Thoracic aorta (tissue), 2 donors: ENCODE measurements around the gene LAMP5. TPM values are rescaled to one million over a fixed set of nuclear protein-coding genes. Genes with fewer than 3 reads are reported as not detected.

Experiments
- ATAC-seq: fragments of 150-250 bp; one replicate; pipeline ENCODE4 v1.8.0; 2017; ENCODE audit warnings: low read depth; ENCODE audit not compliant: insufficient number of reproducible peaks, low FRiP score
- DNase-seq: peaks from one replicate; pipeline ENCODE4 v3.0.0-alpha.2; 2020; ENCODE audit warnings: low spot score
- H3K27ac ChIP-seq, 2 donors: fragments of 200-600 bp; sonication (generic); 1 replicate in 1 of 2; 2 replicates in 1 of 2; pipeline ENCODE4 v1.5.1; 2016; ENCODE audit warnings: mild to moderate bottlenecking in 2 of 2, moderate library complexity in 2 of 2
- H3K27me3 ChIP-seq: fragments of 200-600 bp; sonication (generic); replicated peaks from 2 replicates; pipeline ENCODE4 v1.6.0; 2016; ENCODE audit warnings: mild to moderate bottlenecking; ENCODE audit not compliant: insufficient read depth
- H3K36me3 ChIP-seq: fragments of 200-600 bp; sonication (generic); one replicate; pipeline ENCODE4 v1.5.1; 2016
- H3K4me1 ChIP-seq, 2 donors: fragments of 200-600 bp; sonication (generic); 1 replicate in 1 of 2; 2 replicates in 1 of 2; pipeline versions ENCODE4 v1.5.1 to v1.6.0; 2016; ENCODE audit warnings: low read depth in 2 of 2, mild to moderate bottlenecking in 1 of 2; ENCODE audit not compliant: control insufficient read depth in 1 of 2
- H3K4me3 ChIP-seq: fragments of 200-600 bp; sonication (generic); 2 replicates; pipeline ENCODE4 v1.5.1; 2016; ENCODE audit warnings: mild to moderate bottlenecking
- H3K9me3 ChIP-seq: fragments of 200-600 bp; sonication (generic); 2 replicates; pipeline ENCODE4 v1.5.1; 2016
- total RNA-seq, 2 donors: library from RNA; depleted of rRNA; stranded (reverse); fragments of >200 nt; gene quantifications; one replicate each; pipeline versions ENCODE4 v1.1.0 to v1.2.3, GENCODE V29; 2016
- TF ChIP-seq, protein P1 (sequence below): fragments of 200-600 bp; sonication (generic); IDR thresholded peaks from one replicate; pipeline ENCODE4 v1.5.1; 2019; ENCODE audit warnings: antibody characterized with exemption

Gene LAMP5, protein sequence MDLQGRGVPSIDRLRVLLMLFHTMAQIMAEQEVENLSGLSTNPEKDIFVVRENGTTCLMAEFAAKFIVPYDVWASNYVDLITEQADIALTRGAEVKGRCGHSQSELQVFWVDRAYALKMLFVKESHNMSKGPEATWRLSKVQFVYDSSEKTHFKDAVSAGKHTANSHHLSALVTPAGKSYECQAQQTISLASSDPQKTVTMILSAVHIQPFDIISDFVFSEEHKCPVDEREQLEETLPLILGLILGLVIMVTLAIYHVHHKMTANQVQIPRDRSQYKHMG
- total RNA-seq: not detected

DNA sequence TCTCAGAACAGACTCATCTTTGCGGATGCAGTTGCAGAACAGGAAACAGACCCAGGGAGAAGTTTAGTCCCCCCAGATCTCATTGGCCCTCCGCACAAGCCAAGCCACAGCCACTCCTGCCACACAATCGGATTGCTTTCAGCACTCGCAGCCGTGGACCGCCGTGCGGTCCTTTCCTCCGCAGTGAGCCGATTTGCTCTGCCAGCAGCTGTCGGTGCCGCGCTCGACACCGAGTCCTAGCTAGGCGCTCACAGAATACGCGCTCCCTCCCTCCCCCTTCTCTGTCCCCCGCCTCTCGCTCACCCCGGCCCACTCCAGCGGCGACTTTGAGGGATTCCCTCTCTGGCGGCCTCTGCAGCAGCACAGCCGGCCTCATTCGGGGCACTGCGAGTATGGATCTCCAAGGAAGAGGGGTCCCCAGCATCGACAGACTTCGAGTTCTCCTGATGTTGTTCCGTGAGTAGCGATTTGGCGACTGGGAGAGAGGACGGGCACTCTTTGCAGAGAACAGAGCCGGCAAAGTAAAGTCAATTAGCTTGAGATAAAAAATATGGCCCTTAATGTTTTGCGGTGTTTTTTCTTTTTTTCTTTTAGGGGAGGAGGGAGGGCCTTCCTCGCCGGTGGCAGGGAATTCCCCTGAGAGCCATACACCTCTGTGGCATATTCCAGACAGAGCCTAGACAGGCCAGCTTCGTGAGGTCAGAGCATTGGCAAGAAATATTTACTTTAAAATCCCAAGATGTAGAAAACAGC lies at the start of gene LAMP5:
Gene LAMP5 (plus strand): TSS at position 130 of the 753 bp plus-strand sequence. CDS start 263 bp downstream, at position 393.
- Histone ChIP-seq H3K36me3 (no peaks in the 10 kb centered on the region), H3K27me3 (no peaks in the 10 kb centered on the region), H3K4me1 (peaks cover 12 to 24% of the 10 kb centered on the region in 2 donors), H3K4me3 (peak within 1 kb of the TSS; percentile 60), H3K27ac (no peak within 1 kb of the TSS), H3K9me3 (no peaks in the 10 kb centered on the region)
- TF ChIP-seq, protein P1, sequence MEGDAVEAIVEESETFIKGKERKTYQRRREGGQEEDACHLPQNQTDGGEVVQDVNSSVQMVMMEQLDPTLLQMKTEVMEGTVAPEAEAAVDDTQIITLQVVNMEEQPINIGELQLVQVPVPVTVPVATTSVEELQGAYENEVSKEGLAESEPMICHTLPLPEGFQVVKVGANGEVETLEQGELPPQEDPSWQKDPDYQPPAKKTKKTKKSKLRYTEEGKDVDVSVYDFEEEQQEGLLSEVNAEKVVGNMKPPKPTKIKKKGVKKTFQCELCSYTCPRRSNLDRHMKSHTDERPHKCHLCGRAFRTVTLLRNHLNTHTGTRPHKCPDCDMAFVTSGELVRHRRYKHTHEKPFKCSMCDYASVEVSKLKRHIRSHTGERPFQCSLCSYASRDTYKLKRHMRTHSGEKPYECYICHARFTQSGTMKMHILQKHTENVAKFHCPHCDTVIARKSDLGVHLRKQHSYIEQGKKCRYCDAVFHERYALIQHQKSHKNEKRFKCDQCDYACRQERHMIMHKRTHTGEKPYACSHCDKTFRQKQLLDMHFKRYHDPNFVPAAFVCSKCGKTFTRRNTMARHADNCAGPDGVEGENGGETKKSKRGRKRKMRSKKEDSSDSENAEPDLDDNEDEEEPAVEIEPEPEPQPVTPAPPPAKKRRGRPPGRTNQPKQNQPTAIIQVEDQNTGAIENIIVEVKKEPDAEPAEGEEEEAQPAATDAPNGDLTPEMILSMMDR: no peak
- DNase-seq (no peak), ATAC-seq (no peak)

DNA sequence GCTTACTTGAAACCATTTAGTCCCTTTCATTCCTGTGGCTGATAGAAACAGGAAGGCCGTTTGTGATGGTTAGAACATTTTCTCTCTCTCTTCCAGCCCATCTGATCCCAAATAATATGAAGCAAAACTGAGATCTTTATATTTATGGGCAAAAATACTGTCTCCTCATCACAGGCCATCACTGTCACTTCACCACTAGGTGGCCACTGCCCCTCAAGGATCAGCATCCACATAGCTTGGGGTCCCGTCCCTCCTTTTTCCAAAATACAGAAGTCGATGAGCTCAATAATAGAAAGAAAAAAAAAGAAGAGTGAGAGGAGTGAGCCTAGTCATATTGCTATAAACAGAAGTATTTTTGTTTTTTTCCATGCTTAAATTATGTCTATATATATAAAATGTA lies 46.4 kb upstream of the LAMP5 start:
- ATAC-seq (no peak), DNase-seq (no peak)
- Histone ChIP-seq H3K27ac (no peak overlapping the region), H3K4me1 (no peaks in the 10 kb centered on the region), H3K4me3 (no peak overlapping the region), H3K9me3 (no peaks in the 10 kb centered on the region), H3K36me3 (no peaks in the 10 kb centered on the region), H3K27me3 (no peaks in the 10 kb centered on the region)
- TF ChIP-seq, protein P1: no peak

DNA sequence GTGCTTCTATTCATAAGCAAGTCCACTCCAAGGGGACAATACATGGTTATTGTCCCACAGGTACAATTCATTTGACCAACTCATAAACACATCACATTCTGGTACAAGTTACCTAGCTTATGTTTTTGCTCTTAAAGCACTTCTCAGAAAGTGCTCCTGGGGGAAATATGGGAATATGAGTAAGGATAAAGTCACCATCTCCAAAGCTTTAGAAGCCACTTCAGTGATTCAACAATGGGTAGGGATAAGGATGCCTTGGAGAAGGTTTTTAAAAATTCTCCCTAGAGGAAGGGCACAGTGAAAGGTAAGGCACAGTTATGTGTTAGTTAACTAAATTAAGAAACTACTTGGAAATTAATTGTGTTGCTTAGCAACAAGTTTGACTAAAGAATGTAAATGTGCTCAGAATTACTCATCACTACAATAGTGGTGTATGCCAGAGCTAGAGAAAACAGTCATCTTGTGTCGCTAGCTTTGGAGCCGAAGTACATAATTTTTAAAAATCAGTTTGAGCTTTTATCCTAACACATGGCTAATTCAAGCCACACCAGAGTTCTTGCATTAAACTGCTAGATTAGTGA lies 39.5 kb upstream of the LAMP5 start:
- H3K27ac ChIP-seq: no peak overlapping the region
- no peak for DNase-seq
- TF ChIP-seq, protein P1: no peak
- ATAC-seq: no peak
- H3K9me3 ChIP-seq: no peaks in the 10 kb centered on the region
- no peaks in the 10 kb centered on the region for H3K36me3 ChIP-seq
- no peaks in the 10 kb centered on the region for H3K4me1 ChIP-seq
- H3K4me3 ChIP-seq: no peak overlapping the region
- no peaks in the 10 kb centered on the region for H3K27me3 ChIP-seq

DNA sequence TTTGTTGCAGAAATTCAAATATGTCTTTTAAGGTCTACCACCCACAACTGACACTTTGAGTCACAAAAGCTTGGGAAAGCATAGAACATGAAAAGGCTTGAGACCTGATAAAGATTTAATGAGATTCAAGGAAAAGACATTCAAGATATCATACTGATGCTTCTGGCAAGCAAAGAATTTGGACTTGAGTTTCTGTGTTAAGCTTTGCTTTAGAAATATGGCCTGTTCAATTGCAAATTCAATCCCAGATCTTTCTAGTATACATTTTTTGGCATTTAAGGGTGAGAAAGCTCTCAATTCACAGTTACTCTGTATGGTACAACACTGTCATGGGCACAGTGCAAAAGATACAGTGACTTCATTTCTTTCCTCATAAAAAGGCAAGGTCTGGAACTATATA lies 38.9 kb upstream of the LAMP5 start:
- no peaks in the 10 kb centered on the region for H3K4me1 ChIP-seq
- DNase-seq (no peak), ATAC-seq (no peak)
- no peaks in the 10 kb centered on the region for H3K27me3 ChIP-seq
- no peak overlapping the region for H3K4me3 ChIP-seq
- TF ChIP-seq, protein P1: no peak
- no peak overlapping the region for H3K27ac ChIP-seq
- no peaks in the 10 kb centered on the region for H3K9me3 ChIP-seq
- no peaks in the 10 kb centered on the region for H3K36me3 ChIP-seq

DNA sequence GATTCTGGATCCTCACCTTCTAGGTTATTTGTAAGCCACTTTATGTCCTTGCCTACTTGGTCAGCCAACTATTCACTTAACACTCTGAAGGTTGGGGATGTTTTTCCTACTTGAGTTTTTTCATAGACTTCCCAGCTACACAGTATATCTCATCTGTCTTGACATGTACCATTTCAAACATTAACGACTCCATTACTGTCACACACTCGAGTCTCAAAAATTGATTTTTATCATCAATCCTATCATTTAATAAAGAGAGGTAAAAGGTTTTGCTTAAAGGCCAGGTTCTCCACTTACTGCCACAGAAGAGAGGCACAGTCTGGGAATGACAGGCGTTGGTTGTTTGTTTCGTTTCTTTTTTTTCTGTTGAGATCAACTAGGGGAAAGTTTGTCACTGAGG lies 38.2 kb upstream of the LAMP5 start:
- Histone ChIP-seq H3K27me3 (no peaks in the 10 kb centered on the region), H3K4me1 (no peaks in the 10 kb centered on the region), H3K27ac (no peak overlapping the region), H3K9me3 (no peaks in the 10 kb centered on the region), H3K4me3 (no peak overlapping the region), H3K36me3 (no peaks in the 10 kb centered on the region)
- TF ChIP-seq, protein P1: no peak
- no peak for ATAC-seq
- DNase-seq: no peak
